ENCODE measurements around the gene MAT1A. TPM values are rescaled to one million over a fixed set of nuclear protein-coding genes. Genes with fewer than 3 reads are reported as not detected.

MAT1A gene
- total and polyA plus RNA-seq, 2 donors from 2014 or later, result 1.1 to 2.9 TPM

GRCh38 chr10:80268938-80269588 is 20.4 kb downstream of the MAT1A start:
- TF ChIP-seq CTCF (IDR thresholded peaks at IDR 0.05; ENCODE audit: borderline replicate concordance, extremely low read depth, insufficient read depth), result no peak
- no peak overlapping the region for H3K27ac ChIP-seq (ENCODE audit: low read depth in 2 of 2, low read length in 2 of 2)
- FAIRE-seq (no peak), DNase-seq (no peak)
- H3K9ac ChIP-seq (ENCODE audit: low read length in 3 of 3), result no peak overlapping the region
- H3K9me3 ChIP-seq (ENCODE audit: control insufficient read depth in 2 of 3, insufficient read depth in 1 of 3, low read length in 3 of 3), result no peaks in the 10 kb centered on the region
- H3K36me3 ChIP-seq (ENCODE audit: control insufficient read depth in 2 of 3, insufficient read depth in 3 of 3, low read length in 3 of 3), result no peaks in the 10 kb centered on the region
- intact Hi-C loops (cut with DNase I), result no loop called here
- H3K27me3 ChIP-seq (ENCODE audit: control insufficient read depth, insufficient read depth, low read length), result no peaks in the 10 kb centered on the region
- peaks cover 0 to 4% (median 0%) of the 10 kb centered on the region in 3 donors for H3K4me1 ChIP-seq (ENCODE audit: control insufficient read depth in 2 of 3, insufficient read depth in 2 of 3, low read depth in 1 of 3, low read length in 3 of 3)
- H3K4me3 ChIP-seq (ENCODE audit: low read length in 3 of 3), result no peak overlapping the region

GRCh38 chr10:80268266-80268665 is 21.2 kb downstream of the MAT1A start:
- FAIRE-seq, result no peak
- H3K27me3 ChIP-seq (ENCODE audit: control insufficient read depth, insufficient read depth, low read length), result no peaks in the 10 kb centered on the region
- H3K27ac ChIP-seq (ENCODE audit: low read depth in 2 of 2, low read length in 2 of 2), result no peak overlapping the region
- H3K9me3 ChIP-seq (ENCODE audit: control insufficient read depth in 2 of 3, insufficient read depth in 1 of 3, low read length in 3 of 3), result no peaks in the 10 kb centered on the region
- intact Hi-C loops (cut with DNase I), result no loop called here
- no peak overlapping the region for H3K9ac ChIP-seq (ENCODE audit: low read length in 3 of 3)
- no peaks in the 10 kb centered on the region for H3K36me3 ChIP-seq (ENCODE audit: control insufficient read depth in 2 of 3, insufficient read depth in 3 of 3, low read length in 3 of 3)
- H3K4me1 ChIP-seq (ENCODE audit: control insufficient read depth in 2 of 3, insufficient read depth in 2 of 3, low read depth in 1 of 3, low read length in 3 of 3), result peaks cover 0 to 4% (median 0%) of the 10 kb centered on the region in 3 donors
- H3K4me3 ChIP-seq (ENCODE audit: low read length in 3 of 3), result no peak overlapping the region
- no peak for DNase-seq
- no peak for TF ChIP-seq CTCF (IDR thresholded peaks at IDR 0.05; ENCODE audit: borderline replicate concordance, extremely low read depth, insufficient read depth)

GRCh38 chr10:80266513-80266863 is 23.0 kb downstream of the MAT1A start:
- TF ChIP-seq CTCF (IDR thresholded peaks at IDR 0.05; ENCODE audit: borderline replicate concordance, extremely low read depth, insufficient read depth), result no peak
- intact Hi-C loops (cut with DNase I), result no loop called here
- Histone ChIP-seq H3K27me3 (ENCODE audit: control insufficient read depth, insufficient read depth, low read length) (no peaks in the 10 kb centered on the region), H3K36me3 (ENCODE audit: control insufficient read depth in 2 of 3, insufficient read depth in 3 of 3, low read length in 3 of 3) (no peaks in the 10 kb centered on the region), H3K27ac (ENCODE audit: low read depth in 2 of 2, low read length in 2 of 2) (no peak overlapping the region), H3K9ac (ENCODE audit: low read length in 3 of 3) (no peak overlapping the region), H3K9me3 (ENCODE audit: control insufficient read depth in 2 of 3, insufficient read depth in 1 of 3, low read length in 3 of 3) (no peaks in the 10 kb centered on the region), H3K4me1 (ENCODE audit: control insufficient read depth in 2 of 3, insufficient read depth in 2 of 3, low read depth in 1 of 3, low read length in 3 of 3) (no peaks in the 10 kb centered on the region), H3K4me3 (ENCODE audit: low read length in 3 of 3) (no peak overlapping the region)
- no peak for FAIRE-seq
- no peak for DNase-seq

Measured in kidney (tissue), 14 donors.